ENCODE data around the gene CSNK2A1.

DNA sequence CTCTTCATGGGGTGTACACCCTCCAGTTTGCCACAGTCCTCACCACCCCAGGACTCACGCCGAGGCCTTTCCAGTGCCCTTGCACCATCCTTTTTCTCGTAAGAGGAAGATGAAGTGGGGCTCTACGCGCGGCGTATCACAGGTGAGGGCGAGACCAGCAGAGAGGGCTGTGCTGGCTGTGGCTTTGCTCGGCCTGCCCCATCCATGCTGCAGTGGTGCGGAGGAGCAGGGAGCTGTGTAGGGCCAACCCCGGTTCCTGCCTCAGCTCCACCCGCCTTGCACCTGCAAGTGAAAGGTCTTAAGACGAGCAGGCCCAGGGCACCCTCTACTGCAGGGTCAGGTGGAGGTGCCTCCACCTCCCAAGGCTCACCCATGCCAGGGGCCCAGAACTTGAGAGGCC lies 111.4 kb downstream of the CSNK2A1 start:
- TF ChIP-seq TAF1 (IDR thresholded peaks at IDR 0.05; ENCODE audit: borderline replicate concordance, insufficient read depth, low read length) (no peak), POLR2AphosphoS5 (IDR thresholded peaks at IDR 0.05; ENCODE audit: low read depth, low read length) (no peak), REST (IDR thresholded peaks at IDR 0.05; ENCODE audit: insufficient read depth in 1 of 2, low read depth in 2 of 2, low read length in 2 of 2) (no peak)

Data from PFSK-1 (cell line).